ENCODE results near the gene TGM3. TPM values are rescaled to one million over a fixed set of nuclear protein-coding genes. Genes with fewer than 3 reads are reported as not detected.

Gene TGM3
- total RNA-seq, 5 donors from 2014 or later (not counting 1 experiment from before 2014, with no cell fraction given), result not detected

DNA sequence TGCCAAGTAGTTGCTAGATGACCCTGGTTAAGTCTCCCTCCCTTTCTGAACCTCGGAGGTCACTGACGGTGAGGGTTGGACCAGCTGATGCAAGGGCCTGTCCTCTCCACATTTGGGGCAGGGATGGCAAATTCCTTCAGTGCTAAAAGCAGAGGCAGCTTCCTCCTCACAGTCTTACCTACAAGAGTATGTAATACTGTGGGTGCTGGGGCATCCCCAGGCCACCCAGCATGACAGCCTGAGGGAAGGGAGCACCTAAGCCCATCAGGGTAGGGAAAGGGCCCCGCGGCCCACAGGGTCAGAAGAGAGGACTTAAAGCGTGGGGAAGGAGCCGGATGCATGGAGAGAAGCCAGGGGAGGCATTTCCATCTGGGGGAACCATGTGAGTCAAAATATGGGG, 38.0 kb downstream of the TGM3 start:
- 94% methylated on average over 4 of the region's 6 CpGs for WGBS (ENCODE audit: insufficient coverage)
- Mint-ChIP-seq H3K4me1 (no peaks in the 10 kb centered on the region), H3K36me3 (no peaks in the 10 kb centered on the region), H3K4me3 (no peak overlapping the region), H3K27me3 (peaks cover 4 to 8% of the 10 kb centered on the region in 2 donors), H3K9me3 (no peaks in the 10 kb centered on the region), H3K27ac (no peak overlapping the region)
- H3K27me3 ChIP-seq (replicated peaks in 1 of 2; ENCODE audit: control insufficient read depth in 2 of 2, extremely low read depth in 1 of 2, insufficient read depth in 2 of 2, low read length in 1 of 2), result peaks cover 0 to 26% of the 10 kb centered on the region in 2 experiments
- DNase-seq, result no peak
- H3K36me3 ChIP-seq (ENCODE audit: control insufficient read depth in 2 of 2, extremely low read depth in 1 of 2, insufficient read depth in 1 of 2, low read length in 1 of 2), result no peaks in the 10 kb centered on the region
- H3K9me3 ChIP-seq, result no peaks in the 10 kb centered on the region
- no peak for ATAC-seq (replicated peaks in 1 of 4)
- no peaks in the 10 kb centered on the region for H3K4me1 ChIP-seq (ENCODE audit: control insufficient read depth in 1 of 2, extremely low read depth in 1 of 2, insufficient read depth in 2 of 2, low read length in 2 of 2)
- CTCF ChIA-PET, result no interaction called here
- H3K27ac ChIP-seq (ENCODE audit: low read length), result no peak overlapping the region
- POLR2A ChIA-PET, result no interaction called here
- no peak overlapping the region for H3K4me3 ChIP-seq (ENCODE audit: control insufficient read depth in 1 of 2, extremely low read depth in 1 of 2, low read length in 1 of 2)

DNA sequence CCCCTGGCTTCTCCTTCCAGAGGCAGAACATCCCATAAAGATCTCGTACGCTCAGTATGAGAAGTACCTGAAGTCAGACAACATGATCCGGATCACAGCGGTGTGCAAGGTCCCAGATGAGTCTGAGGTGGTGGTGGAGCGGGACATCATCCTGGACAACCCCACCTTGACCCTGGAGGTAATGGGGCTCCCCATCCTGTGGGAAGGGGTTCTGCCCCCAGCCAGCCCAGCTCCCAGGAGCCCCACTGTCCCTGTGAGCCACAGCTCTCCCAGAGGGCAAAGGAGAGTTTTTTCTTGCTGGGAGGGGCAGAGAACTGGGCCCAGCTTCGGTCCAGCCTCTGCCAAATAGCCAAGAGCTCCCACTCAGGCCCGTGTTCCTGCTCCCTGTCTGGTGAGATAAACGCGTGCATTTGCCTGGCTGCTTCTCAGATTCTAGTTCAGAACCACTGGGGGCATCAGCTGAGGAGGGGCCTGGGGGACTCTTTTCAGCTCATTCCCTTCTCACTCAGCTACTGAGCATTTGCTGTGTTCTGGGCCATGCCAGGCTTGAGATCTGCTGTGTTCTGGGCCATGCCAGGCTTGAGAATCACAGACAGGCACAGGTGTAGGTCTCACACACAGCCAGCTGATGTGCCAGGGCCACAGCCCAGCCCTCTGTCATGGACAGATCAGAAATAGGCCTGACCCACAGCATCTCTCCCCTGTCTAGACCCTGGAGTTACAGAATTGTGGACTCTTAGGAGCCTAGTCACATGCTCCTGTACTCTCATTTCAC, 39.5 kb downstream of the TGM3 start:
- ChIA-PET POLR2A (no interaction called here), CTCF (no interaction called here)
- no peaks in the 10 kb centered on the region for H3K4me1 Mint-ChIP-seq
- 100% methylated on average over 2 of the region's 9 CpGs for WGBS (ENCODE audit: insufficient coverage)
- Histone ChIP-seq H3K27ac (ENCODE audit: low read length) (no peak overlapping the region), H3K9me3 (no peaks in the 10 kb centered on the region), H3K27me3 (replicated peaks in 1 of 2; ENCODE audit: control insufficient read depth in 2 of 2, extremely low read depth in 1 of 2, insufficient read depth in 2 of 2, low read length in 1 of 2) (peaks cover 0 to 36% of the 10 kb centered on the region in 2 experiments), H3K4me3 (ENCODE audit: control insufficient read depth in 1 of 2, extremely low read depth in 1 of 2, low read length in 1 of 2) (no peak overlapping the region), H3K36me3 (ENCODE audit: control insufficient read depth in 2 of 2, extremely low read depth in 1 of 2, insufficient read depth in 1 of 2, low read length in 1 of 2) (no peaks in the 10 kb centered on the region), H3K4me1 (ENCODE audit: control insufficient read depth in 1 of 2, extremely low read depth in 1 of 2, insufficient read depth in 2 of 2, low read length in 2 of 2) (no peaks in the 10 kb centered on the region)
- no peak overlapping the region for H3K27ac Mint-ChIP-seq
- no peak for ATAC-seq (replicated peaks in 1 of 4)
- no peak overlapping the region for H3K4me3 Mint-ChIP-seq
- no peaks in the 10 kb centered on the region for H3K36me3 Mint-ChIP-seq
- no peaks in the 10 kb centered on the region for H3K9me3 Mint-ChIP-seq
- DNase-seq, result no peak
- H3K27me3 Mint-ChIP-seq, result peaks cover 7 to 8% of the 10 kb centered on the region in 2 donors

DNA sequence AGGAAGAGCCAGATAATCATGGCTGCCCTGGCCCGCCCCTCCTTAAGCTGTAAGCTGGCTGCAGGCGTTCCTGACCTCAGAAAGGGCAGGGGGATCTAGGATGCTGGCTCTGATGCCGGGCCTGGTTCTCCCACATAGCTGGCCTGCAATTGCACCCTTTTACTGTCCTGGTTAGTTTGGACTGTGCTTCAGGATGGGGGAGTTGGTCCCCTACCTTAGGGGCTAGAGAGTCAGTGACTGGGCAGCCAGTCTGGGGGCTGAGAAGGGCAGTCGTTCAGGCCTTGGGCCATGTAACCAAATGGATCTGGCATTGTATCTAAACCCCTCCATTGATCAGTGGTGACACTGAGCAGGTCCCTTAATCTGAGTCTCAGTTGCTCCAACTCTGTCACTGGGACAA, 40.7 kb downstream of the TGM3 start:
- Histone ChIP-seq H3K27ac (ENCODE audit: low read length) (no peak overlapping the region), H3K4me3 (ENCODE audit: control insufficient read depth in 1 of 2, extremely low read depth in 1 of 2, low read length in 1 of 2) (no peak overlapping the region), H3K27me3 (replicated peaks in 1 of 2; ENCODE audit: control insufficient read depth in 2 of 2, extremely low read depth in 1 of 2, insufficient read depth in 2 of 2, low read length in 1 of 2) (peaks cover 0 to 44% of the 10 kb centered on the region in 2 experiments), H3K36me3 (ENCODE audit: control insufficient read depth in 2 of 2, extremely low read depth in 1 of 2, insufficient read depth in 1 of 2, low read length in 1 of 2) (no peaks in the 10 kb centered on the region), H3K4me1 (ENCODE audit: control insufficient read depth in 1 of 2, extremely low read depth in 1 of 2, insufficient read depth in 2 of 2, low read length in 2 of 2) (no peaks in the 10 kb centered on the region), H3K9me3 (no peaks in the 10 kb centered on the region)
- no peaks in the 10 kb centered on the region for H3K4me1 Mint-ChIP-seq
- H3K27me3 Mint-ChIP-seq, result peaks cover 12% of the 10 kb centered on the region in 2 donors
- WGBS (ENCODE audit: insufficient coverage), result 89% methylated on average over 3 of the region's 4 CpGs
- H3K27ac Mint-ChIP-seq, result no peak overlapping the region
- ChIA-PET POLR2A (no interaction called here), CTCF (no interaction called here)
- ATAC-seq (replicated peaks in 1 of 4), result no peak
- H3K36me3 Mint-ChIP-seq, result no peaks in the 10 kb centered on the region
- DNase-seq, result no peak
- H3K9me3 Mint-ChIP-seq, result no peaks in the 10 kb centered on the region
- no peak overlapping the region for H3K4me3 Mint-ChIP-seq

DNA sequence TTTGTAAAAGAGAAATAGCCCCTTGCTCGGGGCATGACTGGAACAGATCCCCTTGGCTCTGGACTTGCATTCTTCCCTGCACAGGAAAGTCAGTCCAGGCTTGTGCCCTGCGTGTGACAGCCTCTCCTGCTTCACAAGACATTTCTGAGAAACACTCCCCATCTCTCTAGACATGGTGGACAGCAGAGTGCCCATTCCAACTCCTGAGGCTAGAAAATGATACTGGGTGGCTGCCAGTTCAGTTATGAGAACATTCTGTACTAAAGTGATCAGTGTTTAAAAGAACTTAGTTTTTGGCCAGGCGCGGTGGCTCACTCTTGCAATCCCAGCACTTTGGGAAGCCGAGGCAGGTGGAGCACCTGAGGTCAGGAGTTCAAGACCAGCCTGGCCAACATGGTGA, 41.3 kb downstream of the TGM3 start:
- no peak overlapping the region for H3K27ac Mint-ChIP-seq
- no peaks in the 10 kb centered on the region for H3K9me3 Mint-ChIP-seq
- Histone ChIP-seq H3K4me1 (ENCODE audit: control insufficient read depth in 1 of 2, extremely low read depth in 1 of 2, insufficient read depth in 2 of 2, low read length in 2 of 2) (no peaks in the 10 kb centered on the region), H3K36me3 (ENCODE audit: control insufficient read depth in 2 of 2, extremely low read depth in 1 of 2, insufficient read depth in 1 of 2, low read length in 1 of 2) (no peaks in the 10 kb centered on the region), H3K27ac (ENCODE audit: low read length) (no peak overlapping the region), H3K27me3 (replicated peaks in 1 of 2; ENCODE audit: control insufficient read depth in 2 of 2, extremely low read depth in 1 of 2, insufficient read depth in 2 of 2, low read length in 1 of 2) (peaks cover 0 to 44% of the 10 kb centered on the region in 2 experiments), H3K9me3 (no peaks in the 10 kb centered on the region), H3K4me3 (ENCODE audit: control insufficient read depth in 1 of 2, extremely low read depth in 1 of 2, low read length in 1 of 2) (no peak overlapping the region)
- H3K36me3 Mint-ChIP-seq, result no peaks in the 10 kb centered on the region
- POLR2A ChIA-PET, result no interaction called here
- WGBS (ENCODE audit: insufficient coverage), result 78% methylated on average over 5 of the region's 5 CpGs
- CTCF ChIA-PET, result no interaction called here
- no peak overlapping the region for H3K4me3 Mint-ChIP-seq
- ATAC-seq (replicated peaks in 1 of 4) (no peak), DNase-seq (no peak)
- H3K27me3 Mint-ChIP-seq, result peaks cover 13 to 17% of the 10 kb centered on the region in 2 donors
- no peaks in the 10 kb centered on the region for H3K4me1 Mint-ChIP-seq

DNA sequence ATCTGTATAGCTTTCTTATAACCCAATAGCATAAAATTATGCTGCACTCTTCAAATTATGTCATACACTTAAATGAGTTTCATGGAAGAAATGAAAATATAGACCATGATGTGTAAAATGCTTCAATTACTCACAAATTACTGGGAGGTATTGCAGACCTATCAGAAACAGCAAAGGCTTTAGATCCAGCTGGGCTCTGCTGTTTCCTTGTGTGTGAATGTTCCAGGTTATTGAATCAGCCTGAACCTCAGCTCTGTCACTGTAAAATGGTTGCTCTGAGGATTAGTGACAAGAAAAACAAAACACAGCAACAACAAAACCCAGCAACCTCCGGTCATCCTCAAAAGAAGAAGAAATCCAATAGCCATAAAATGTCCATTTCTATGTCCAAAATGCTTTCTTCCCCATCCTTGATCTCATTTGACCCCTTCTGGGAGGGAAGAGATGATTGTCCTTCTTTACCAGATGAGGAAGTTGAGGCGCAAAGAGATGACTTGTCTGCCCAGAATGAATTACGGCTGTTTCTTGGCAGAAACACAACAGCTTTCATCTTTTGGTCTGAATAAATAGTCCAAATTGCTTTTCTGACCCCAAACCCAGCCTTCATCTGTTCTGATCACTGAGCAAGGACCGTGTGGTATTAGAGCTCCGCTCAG, 42.7 kb downstream of the TGM3 start:
- H3K4me1 ChIP-seq (ENCODE audit: control insufficient read depth in 1 of 2, extremely low read depth in 1 of 2, insufficient read depth in 2 of 2, low read length in 2 of 2), result no peaks in the 10 kb centered on the region
- Mint-ChIP-seq H3K9me3 (no peaks in the 10 kb centered on the region), H3K4me3 (no peak overlapping the region), H3K4me1 (no peaks in the 10 kb centered on the region), H3K36me3 (no peaks in the 10 kb centered on the region), H3K27ac (no peak overlapping the region), H3K27me3 (peaks cover 16 to 24% of the 10 kb centered on the region in 2 donors)
- ATAC-seq (replicated peaks in 1 of 4) (no peak), DNase-seq (no peak)
- H3K27ac ChIP-seq (ENCODE audit: low read length), result no peak overlapping the region
- H3K36me3 ChIP-seq (ENCODE audit: control insufficient read depth in 2 of 2, extremely low read depth in 1 of 2, insufficient read depth in 1 of 2, low read length in 1 of 2), result no peaks in the 10 kb centered on the region
- 40% methylated on average over 2 of the region's 5 CpGs for WGBS (ENCODE audit: insufficient coverage)
- H3K4me3 ChIP-seq (ENCODE audit: control insufficient read depth in 1 of 2, extremely low read depth in 1 of 2, low read length in 1 of 2), result no peak overlapping the region
- H3K9me3 ChIP-seq, result no peaks in the 10 kb centered on the region
- peaks cover 0 to 42% of the 10 kb centered on the region in 2 experiments for H3K27me3 ChIP-seq (replicated peaks in 1 of 2; ENCODE audit: control insufficient read depth in 2 of 2, extremely low read depth in 1 of 2, insufficient read depth in 2 of 2, low read length in 1 of 2)
- CTCF ChIA-PET, result no interaction called here
- POLR2A ChIA-PET, result no interaction called here

DNA sequence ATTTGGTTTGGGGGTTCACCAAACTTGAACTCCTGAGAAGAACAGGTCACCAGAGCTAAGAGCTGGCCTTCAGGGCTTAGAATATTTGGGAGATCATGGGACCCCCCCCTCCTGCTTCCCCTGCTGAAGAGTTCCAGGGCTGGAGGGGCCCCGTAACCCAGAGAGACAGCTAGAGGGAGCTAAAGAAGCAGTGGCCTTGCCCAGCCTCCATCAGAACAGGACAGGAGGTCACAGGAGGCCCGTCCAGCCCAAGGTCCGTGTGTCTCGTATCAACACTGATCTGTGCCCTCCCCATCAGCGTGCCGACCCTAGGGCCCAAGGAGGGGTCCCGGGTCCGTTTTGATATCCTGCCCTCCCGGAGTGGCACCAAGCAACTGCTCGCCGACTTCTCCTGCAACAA, 44.3 kb downstream of the TGM3 start:
- no peak overlapping the region for H3K4me3 Mint-ChIP-seq
- H3K27me3 Mint-ChIP-seq, result peaks cover 16 to 24% of the 10 kb centered on the region in 2 donors
- Histone ChIP-seq H3K4me1 (ENCODE audit: control insufficient read depth in 1 of 2, extremely low read depth in 1 of 2, insufficient read depth in 2 of 2, low read length in 2 of 2) (no peaks in the 10 kb centered on the region), H3K27me3 (replicated peaks in 1 of 2; ENCODE audit: control insufficient read depth in 2 of 2, extremely low read depth in 1 of 2, insufficient read depth in 2 of 2, low read length in 1 of 2) (peaks cover 0 to 33% of the 10 kb centered on the region in 2 experiments), H3K27ac (ENCODE audit: low read length) (no peak overlapping the region), H3K36me3 (ENCODE audit: control insufficient read depth in 2 of 2, extremely low read depth in 1 of 2, insufficient read depth in 1 of 2, low read length in 1 of 2) (no peaks in the 10 kb centered on the region), H3K4me3 (ENCODE audit: control insufficient read depth in 1 of 2, extremely low read depth in 1 of 2, low read length in 1 of 2) (no peak overlapping the region), H3K9me3 (no peaks in the 10 kb centered on the region)
- no peaks in the 10 kb centered on the region for H3K9me3 Mint-ChIP-seq
- H3K4me1 Mint-ChIP-seq, result no peaks in the 10 kb centered on the region
- H3K36me3 Mint-ChIP-seq, result no peaks in the 10 kb centered on the region
- POLR2A ChIA-PET, result no interaction called here
- no peak overlapping the region for H3K27ac Mint-ChIP-seq
- no peak for DNase-seq
- ATAC-seq (replicated peaks in 1 of 4), result no peak
- WGBS (ENCODE audit: insufficient coverage), result 88% methylated on average over 11 of the region's 11 CpGs
- CTCF ChIA-PET, result no interaction called here
